ENCODE results near the gene HDHD2.

Gene HDHD2

GRCh38 chr18:47143899-47144485 lies 6.3 kb downstream of the HDHD2 start:
- DNase-seq = no peak

DNA sequence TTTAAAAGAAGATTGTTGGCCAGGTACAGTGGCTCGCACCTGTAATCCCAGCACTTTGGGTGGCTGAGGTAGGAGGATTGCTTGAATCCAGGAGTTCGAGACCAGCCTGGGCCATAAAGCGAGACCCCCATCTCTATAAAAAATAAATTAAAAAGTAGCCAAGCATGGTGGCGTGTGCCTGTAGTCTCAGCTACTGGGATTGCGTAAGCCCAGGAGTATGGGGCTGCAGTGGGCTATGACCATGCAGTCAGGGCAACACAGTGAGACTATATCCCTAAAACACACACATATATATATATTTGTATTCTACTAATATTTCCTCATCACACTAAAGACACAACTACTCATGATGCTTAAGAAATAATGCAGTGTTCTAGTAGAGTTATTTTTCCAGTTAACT lies 7.1 kb downstream of the HDHD2 start:
- DNase-seq = no peak

GRCh38 chr18:47141289-47141688 lies 9.0 kb downstream of the HDHD2 start:
- DNase-seq = no peak

DNA sequence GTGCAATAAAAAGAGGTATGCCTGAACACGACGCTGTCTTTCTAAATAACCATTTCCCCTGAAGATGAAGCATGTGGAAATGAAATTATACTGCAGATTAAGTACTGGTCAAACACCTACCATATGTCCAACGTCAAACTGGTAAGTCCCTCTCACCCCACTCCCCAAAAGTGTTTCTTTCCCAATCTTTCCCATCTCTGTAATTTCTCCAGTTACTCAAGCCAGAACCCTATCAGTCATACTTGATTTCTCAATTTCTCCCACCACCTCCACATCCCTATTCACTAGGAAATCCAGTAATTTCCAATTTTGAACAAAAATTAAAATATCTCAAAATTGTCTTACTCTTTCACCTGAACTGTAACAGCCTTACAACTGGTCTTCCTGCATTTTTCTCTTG lies 29.2 kb downstream of the HDHD2 start:
- no peak for DNase-seq

DNA sequence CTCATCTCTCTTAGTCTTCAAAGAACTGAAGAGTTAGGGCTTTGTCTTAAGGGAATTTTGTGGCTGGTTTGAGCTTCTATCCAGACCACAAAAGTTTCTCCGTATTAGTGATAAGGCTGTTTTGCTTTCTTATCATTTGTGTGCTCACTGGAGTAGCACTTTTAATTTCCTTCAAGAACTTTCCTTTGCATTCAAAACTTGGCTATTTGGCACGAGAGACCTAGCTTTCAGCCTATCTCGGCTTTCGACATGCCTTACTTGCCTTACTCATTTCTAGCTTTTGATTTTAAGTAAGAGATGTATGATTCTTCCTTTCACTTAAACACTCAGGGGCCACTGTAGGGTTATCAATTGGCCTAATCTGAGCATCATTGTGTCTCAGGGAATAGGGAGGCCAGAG lies 29.9 kb downstream of the HDHD2 start:
- DNase-seq = no peak

GRCh38 chr18:47118981-47119380 lies 31.3 kb downstream of the HDHD2 start:
- DNase-seq = no peak

GRCh38 chr18:47115205-47115604 lies 35.1 kb downstream of the HDHD2 start:
- DNase-seq = no peak

DNA sequence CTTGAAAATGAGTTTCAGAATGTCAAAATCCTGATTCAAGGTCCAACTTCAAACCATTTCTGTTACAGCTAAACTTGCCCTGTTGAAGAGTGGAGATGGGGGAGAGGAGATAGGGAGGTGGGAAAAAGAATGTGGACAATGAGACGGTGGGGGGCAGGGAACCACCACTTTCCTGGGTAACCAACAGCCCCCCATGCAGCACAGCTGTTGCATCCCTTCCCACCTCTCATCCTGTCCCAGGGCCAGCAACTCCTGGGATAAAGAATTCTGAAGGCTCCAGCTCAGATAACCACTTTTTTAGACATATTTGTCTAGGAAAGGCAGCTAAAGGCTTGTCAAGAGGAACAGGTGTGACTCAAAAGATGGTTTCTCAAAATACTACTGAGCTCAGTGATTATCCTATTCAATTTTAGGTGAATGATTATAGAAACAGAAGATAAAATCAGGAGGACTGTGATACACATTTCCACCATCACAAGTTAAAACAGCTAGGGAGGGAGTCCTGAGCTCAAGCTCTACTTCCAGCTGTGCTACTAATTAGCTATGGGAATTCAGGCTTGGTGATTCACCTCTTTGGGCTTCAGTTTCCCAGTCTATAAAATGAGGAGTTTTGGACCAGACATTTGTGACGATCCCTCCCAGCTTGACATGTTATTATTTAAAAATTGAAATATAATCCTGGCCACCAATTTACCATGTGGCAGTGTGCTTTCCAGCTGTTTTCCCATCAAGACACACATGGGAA lies 36.3 kb downstream of the HDHD2 start:
- DNase-seq = no peak

- DNase-seq = no peak
Observed at GRCh38 chr18:47110492-47111274, 39.6 kb downstream of the HDHD2 start.

DNA sequence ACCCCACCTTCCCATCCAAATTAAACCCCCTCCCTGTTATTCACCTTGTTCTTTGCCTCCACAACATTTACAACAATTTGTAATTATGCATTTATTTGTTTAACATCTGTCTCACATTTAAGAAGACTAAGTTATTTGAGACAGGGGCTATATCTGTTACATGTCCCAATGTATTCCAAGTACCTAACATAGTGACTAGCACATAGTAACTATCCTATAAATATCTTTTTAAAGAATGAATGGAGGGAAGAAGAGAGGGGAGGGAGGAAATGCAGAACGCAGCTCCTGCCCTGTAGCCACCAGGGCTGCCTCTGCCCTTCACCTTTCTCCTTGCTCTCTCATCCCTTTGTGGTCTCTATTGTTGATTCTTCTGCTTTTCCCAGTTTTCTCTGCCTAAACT lies 40.6 kb downstream of the HDHD2 start:
- no peak for DNase-seq

DNA sequence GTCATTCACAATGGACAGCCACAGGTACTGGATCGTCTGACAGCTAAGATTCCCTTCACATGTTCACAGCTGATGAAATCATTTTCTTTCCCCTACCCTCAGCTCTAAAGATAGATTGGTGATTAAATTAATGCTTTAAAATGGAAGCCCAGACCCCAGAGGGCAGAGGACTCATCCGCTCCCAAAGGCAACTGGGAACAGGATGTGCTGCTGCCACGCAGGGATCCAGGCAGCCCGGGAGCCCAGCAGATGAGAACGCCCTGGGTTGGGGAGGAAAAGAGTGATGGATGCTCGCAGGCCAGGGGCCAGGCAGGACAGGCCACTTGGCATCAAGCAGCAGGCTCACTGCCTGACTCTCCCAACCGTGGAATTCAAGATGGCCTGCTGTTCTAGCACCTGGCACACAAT lies 41.3 kb downstream of the HDHD2 start:
- DNase-seq = no peak

DNA sequence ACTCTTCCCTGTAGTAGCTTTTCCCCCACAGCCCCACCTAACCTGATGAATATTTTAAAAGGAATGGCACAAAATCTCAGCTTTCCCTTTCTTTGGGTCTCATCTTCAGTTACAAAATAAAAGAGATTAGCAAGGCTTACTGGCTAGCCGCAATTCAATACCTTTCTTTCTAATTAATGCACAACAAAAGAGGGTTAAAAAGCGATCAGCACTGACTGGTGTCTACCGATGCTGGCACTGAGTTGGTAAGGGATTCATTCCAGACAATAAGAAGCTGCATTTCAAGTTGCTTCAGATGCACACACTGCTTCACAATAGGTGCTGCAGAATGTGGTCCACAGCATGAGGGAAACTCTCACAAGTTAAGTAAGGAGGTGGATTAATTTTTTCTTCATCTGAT lies 41.9 kb downstream of the HDHD2 start:
- no peak for DNase-seq

- no peak for DNase-seq
Observed at GRCh38 chr18:47100212-47100831, 50.0 kb downstream of the HDHD2 start.

- no peak for DNase-seq
Observed at GRCh38 chr18:47095810-47096209, 54.5 kb downstream of the HDHD2 start.

- no peak for DNase-seq
Observed at GRCh38 chr18:47087676-47088075, 62.6 kb downstream of the HDHD2 start.

DNA sequence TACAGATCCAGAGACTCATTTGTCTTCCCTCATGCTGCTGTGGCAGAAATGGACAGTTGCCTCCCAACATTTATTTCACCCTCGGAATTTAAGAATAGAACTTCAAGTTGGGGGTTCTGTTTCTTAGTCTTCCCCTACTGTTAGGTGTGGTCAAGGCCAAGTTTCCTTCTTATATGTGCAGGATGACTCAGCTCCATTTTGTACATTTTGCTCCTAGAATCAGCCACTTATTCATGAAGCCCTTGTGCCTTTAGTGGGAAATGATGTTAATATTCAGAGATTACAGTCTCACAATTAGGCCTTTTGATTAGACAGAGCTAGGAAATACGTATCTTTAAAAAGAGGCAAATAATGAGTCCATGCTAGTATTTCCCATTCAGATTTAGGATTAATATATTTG lies 68.7 kb downstream of the HDHD2 start:
- no peak for DNase-seq

DNA sequence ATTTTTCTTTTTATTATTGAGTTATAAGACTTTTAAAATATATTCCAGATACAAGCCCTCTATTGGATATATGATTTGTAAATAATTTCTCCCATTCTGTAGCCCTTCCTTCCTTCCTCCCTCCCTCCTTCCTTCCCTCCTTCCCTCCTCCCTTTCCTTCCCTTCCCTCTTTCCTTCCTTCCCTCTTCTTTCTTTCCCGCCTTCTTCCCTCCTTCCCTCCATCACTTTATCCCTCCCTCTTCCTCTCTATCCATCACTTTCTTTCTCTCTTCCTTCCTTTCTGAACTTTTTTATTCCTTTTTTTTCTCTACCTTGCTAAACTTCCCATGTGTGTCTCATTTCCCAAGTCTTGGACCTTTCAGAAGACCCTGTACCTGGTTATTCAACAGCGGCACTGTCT lies 69.4 kb downstream of the HDHD2 start:
- no peak for DNase-seq

- no peak for DNase-seq
Observed at GRCh38 chr18:47077111-47077510, 73.2 kb downstream of the HDHD2 start.

DNA sequence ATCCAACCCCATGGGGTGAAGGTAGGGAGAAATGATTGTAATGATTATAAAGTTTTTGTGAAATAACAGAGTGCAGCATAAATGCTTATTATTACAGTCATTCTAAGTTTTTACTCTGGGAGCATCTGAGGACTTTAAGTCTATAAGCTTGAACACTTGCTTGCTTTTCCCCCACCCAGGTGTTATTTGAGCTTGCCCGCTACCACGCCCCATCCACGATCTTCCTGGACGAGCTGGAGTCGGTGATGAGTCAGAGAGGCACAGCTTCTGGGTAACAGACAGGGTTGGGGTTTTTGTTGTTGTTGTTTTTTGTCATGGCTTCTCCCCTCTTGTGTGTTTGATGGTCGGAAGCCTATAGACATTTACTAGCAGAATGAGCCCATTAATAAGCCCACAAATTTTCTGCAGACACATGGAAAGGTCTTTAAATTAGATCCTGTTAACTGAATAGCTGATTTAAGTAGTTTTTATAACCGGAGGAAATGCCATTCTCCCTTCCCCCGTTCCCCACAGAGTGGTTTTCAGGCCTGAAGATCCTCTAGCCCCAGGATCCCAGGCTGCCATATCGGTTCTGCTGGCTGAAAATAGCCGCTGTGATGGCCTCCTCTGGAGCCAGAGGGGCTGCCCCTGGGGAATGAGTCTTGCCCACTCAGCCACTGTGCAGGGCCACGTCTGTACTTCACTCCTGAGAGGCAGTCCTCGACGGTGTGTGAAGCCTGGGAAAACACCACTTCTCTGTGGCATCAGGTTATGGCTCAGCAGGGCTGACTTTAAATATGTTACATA lies 75.0 kb downstream of the HDHD2 start:
- DNase-seq = no peak

DNA sequence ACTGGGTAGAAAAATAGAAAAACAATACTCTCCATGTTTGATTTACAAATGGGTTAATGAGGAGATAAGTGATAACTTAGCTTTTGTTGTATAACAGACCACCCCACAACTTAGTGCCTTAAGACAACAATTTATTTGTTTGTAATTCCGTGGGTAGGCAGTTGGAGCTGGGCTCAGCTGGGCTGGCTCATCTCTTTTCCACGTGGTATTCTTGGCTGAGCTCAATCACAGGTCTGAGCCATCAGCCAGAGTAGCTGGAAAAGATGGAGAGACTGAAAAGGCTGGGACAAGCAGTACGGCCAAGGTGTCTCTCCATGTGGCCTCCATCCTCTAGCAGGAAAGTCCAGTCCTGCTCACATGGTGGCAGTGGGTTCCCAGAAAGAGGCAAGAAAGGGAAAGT lies 82.7 kb downstream of the HDHD2 start:
- DNase-seq = no peak

- DNase-seq = no peak
Observed at GRCh38 chr18:47063096-47063495, 87.2 kb downstream of the HDHD2 start.

DNA sequence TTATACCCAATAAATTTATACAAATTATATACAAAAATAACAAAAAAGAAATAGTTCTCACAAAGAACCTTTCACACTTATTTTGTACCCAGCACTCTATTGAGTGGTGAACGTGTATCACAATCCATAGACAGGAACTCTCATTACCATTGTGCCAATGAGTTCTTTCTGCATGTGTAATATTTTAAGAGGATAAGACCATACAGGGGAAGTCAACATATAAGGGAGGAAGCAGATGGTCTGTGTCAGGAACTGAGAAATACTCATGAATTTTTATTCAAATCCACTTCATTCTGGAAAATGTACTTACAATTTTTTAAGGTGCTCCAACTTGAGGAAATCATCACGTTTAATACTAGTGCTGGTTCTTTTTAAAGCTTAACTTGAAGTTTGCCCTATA lies 87.8 kb downstream of the HDHD2 start:
- DNase-seq = no peak
